IMR-90 (cell line): Measurements from ENCODE around the gene HSFX2. TPM values are rescaled to one million over a fixed set of nuclear protein-coding genes. Genes with fewer than 3 reads are reported as not detected.
"Not testable (repeated sequence)": the region's sequence is repeated elsewhere in the genome, so short reads cannot be mapped to it uniquely, and the experiment has no call there.

ENCODE experiments used
- ATAC-seq: fragments of 200-7000 bp; cut with Tn5 transposase; 2 replicates; pipeline ENCODE4 v1.9.1; 2020; ENCODE audit warnings: low read depth, mild to moderate bottlenecking, moderate library complexity
- BruUV-seq: library from RNA; stranded (reverse); fragments of 400-500 nt; replicated peaks from 2 replicates; lab custom pipeline; 2021; lab: Mats Ljungman, UMichigan
- CTCF ChIA-PET: fragments of 300-600 bp; formaldehyde crosslinking; extraction: SDS; loops from one replicate; lab custom pipeline; 2021; ENCODE audit warnings: antibody characterized with exemption; lab: Yijun Ruan, JAX
- POLR2A ChIA-PET: fragments of 300-600 bp; sonication (Branson Sonifier 250); formaldehyde crosslinking; loops from one replicate; lab custom pipeline; 2022; ENCODE audit warnings: antibody characterized with exemption; ENCODE audit not compliant: unreplicated experiment; lab: Charles Lee
- DNase-seq: peaks from one replicate; pipeline ENCODE4 v3.0.0; 2013
- H2AFZ ChIP-seq: replicated peaks from 2 replicates; pipeline ENCODE3; 2013; ENCODE audit warnings: low read length, mild to moderate bottlenecking; ENCODE audit not compliant: poor library complexity
- H2AK5ac ChIP-seq: 2 replicates; pipeline ENCODE4 v1.6.1; 2013; ENCODE audit warnings: low read depth, low read length, inconsistent platforms
- H2AK9ac ChIP-seq: replicated peaks from 2 replicates; pipeline ENCODE3; 2013; ENCODE audit warnings: mild to moderate bottlenecking, low read depth, low read length, moderate library complexity; ENCODE audit not compliant: poor library complexity
- H2BK120ac ChIP-seq: 2 replicates; pipeline ENCODE4 v1.6.1; 2013; ENCODE audit warnings: low read depth, low read length, inconsistent platforms
- H2BK15ac ChIP-seq: 3 replicates; pipeline ENCODE4 v1.6.1; 2013; ENCODE audit warnings: low read depth, low read length, inconsistent platforms
- H2BK20ac ChIP-seq: 2 replicates; pipeline ENCODE4 v1.6.1; 2013; ENCODE audit warnings: low read depth, mild to moderate bottlenecking, inconsistent platforms, low read length, moderate library complexity
- H2BK5ac ChIP-seq: 2 replicates; pipeline ENCODE4 v1.6.1; 2013; ENCODE audit warnings: mild to moderate bottlenecking, low read depth, low read length, inconsistent platforms; ENCODE audit not compliant: poor library complexity, severe bottlenecking
- H3K14ac ChIP-seq: replicated peaks from 2 replicates; pipeline ENCODE4 v1.6.1; 2013; ENCODE audit warnings: low read depth, low read length, inconsistent platforms
- H3K18ac ChIP-seq: 2 replicates; pipeline ENCODE4 v1.6.1; 2013; ENCODE audit warnings: low read depth, low read length, control low read depth
- H3K23ac ChIP-seq: 2 replicates; pipeline ENCODE4 v1.6.1; 2013; ENCODE audit warnings: low read depth, low read length, inconsistent platforms
- H3K27ac ChIP-seq: 2 replicates; pipeline ENCODE4 v1.5.1; 2013; ENCODE audit warnings: mild to moderate bottlenecking, control low read depth, low read length; ENCODE audit not compliant: insufficient read depth
- H3K27me3 ChIP-seq: 2 replicates; pipeline ENCODE4 v1.6.1; 2013; ENCODE audit warnings: low read length; ENCODE audit not compliant: control insufficient read depth, insufficient read depth
- H3K36me3 ChIP-seq: 2 replicates; pipeline ENCODE4 v1.6.1; 2013; ENCODE audit warnings: low read length, mixed read lengths; ENCODE audit not compliant: control insufficient read depth, insufficient read depth
- H3K4ac ChIP-seq: 2 replicates; pipeline ENCODE4 v1.6.1; 2013; ENCODE audit warnings: low read depth, low read length, inconsistent platforms
- H3K4me1 ChIP-seq: 2 replicates; pipeline ENCODE4 v1.6.1; 2013; ENCODE audit warnings: low read length, mixed read lengths; ENCODE audit not compliant: control insufficient read depth, insufficient read depth
- H3K4me2 ChIP-seq: 2 replicates; pipeline ENCODE4 v1.6.1; 2013; ENCODE audit warnings: low read depth, mild to moderate bottlenecking, control low read depth, low read length, moderate library complexity
- H3K4me3 ChIP-seq: 2 replicates; pipeline ENCODE4 v1.5.1; 2013; ENCODE audit warnings: low read depth, mild to moderate bottlenecking, control low read depth, low read length, moderate library complexity; ENCODE audit not compliant: insufficient read depth
- H3K56ac ChIP-seq: 2 replicates; pipeline ENCODE4 v1.6.1; 2013; ENCODE audit warnings: low read length, inconsistent platforms; ENCODE audit not compliant: insufficient read depth; ENCODE audit errors: extremely low read depth
- H3K79me1 ChIP-seq, 2 experiments: 2 replicates each; pipeline ENCODE4 v1.6.1; 2013; ENCODE audit warnings: low read length in 2 of 2, inconsistent platforms in 1 of 2, low read depth in 1 of 2
- H3K9ac ChIP-seq: 2 replicates; pipeline ENCODE4 v1.6.1; 2013; ENCODE audit warnings: low read depth, low read length, control low read depth
- H3K9me1 ChIP-seq: 2 replicates; pipeline ENCODE4 v1.6.1; 2013; ENCODE audit warnings: low read length, inconsistent platforms; ENCODE audit not compliant: insufficient read depth
- H3K9me3 ChIP-seq: 2 replicates; pipeline ENCODE4 v1.6.1; 2013; ENCODE audit warnings: low read length; ENCODE audit not compliant: control insufficient read depth, insufficient read depth
- H4K20me1 ChIP-seq: 2 replicates; pipeline ENCODE4 v1.6.1; 2013; ENCODE audit warnings: low read length, inconsistent platforms; ENCODE audit not compliant: insufficient read depth
- H4K5ac ChIP-seq: 2 replicates; pipeline ENCODE4 v1.6.1; 2013; ENCODE audit warnings: mild to moderate bottlenecking, low read depth, low read length, control low read depth
- H4K8ac ChIP-seq, 2 experiments: 2 replicates each; pipeline ENCODE4 v1.6.1; 2013; ENCODE audit warnings: low read depth in 2 of 2, low read length in 2 of 2, control low read depth in 1 of 2, inconsistent platforms in 1 of 2
- H4K91ac ChIP-seq: 2 replicates; pipeline ENCODE4 v1.6.1; 2013; ENCODE audit warnings: low read depth, low read length, inconsistent platforms; ENCODE audit not compliant: insufficient read depth
- WGBS, 2 experiments: methylation state at CpG; one replicate each; pipeline versions ENCODE4 v1.1.5 to v1.1.7; 2013; ENCODE audit warnings: missing lambda C conversion rate in 2 of 2; ENCODE audit not compliant: insufficient read length in 1 of 2; ENCODE audit errors: extremely low coverage in 2 of 2; 5-methylcytosine and 5-hydroxymethylcytosine counted together
- dilution Hi-C: fragments of 300-500 bp; cut with HindIII; formaldehyde crosslinking; loops from one replicate; pipeline ENCODE4 v1.14.3; 2018; ENCODE audit warnings: low sequenced_read_pairs; ENCODE audit not compliant: unreplicated experiment
- in situ Hi-C: fragments of 300-500 bp; cut with MboI; formaldehyde crosslinking; loops from 3 replicates; pipeline ENCODE4 v1.14.3; 2019; ENCODE audit warnings: low sequenced_read_pairs, inconsistent platforms, mixed read lengths
- intact Hi-C: fragments of 100-400 bp; cut with micrococcal nuclease; formaldehyde crosslinking; loops from 2 replicates; pipeline ENCODE4 v1.10.0; 2022
- polyA plus RNA-seq, 3 experiments: library from polyadenylated mRNA; depleted of rRNA; stranded (reverse); fragments of >200 nt; gene quantifications; 2 replicates each; pipeline ENCODE4 v1.2.3, GENCODE V29; 2012; ENCODE audit warnings: low replicate concordance in 1 of 3
- total RNA-seq: library from RNA; depleted of rRNA; stranded (reverse); fragments of >200 nt; gene quantifications from 2 replicates; pipeline ENCODE4 v1.2.3, GENCODE V29; 2012

HSFX2 gene
- total and polyA plus RNA-seq, 2 of the 4 experiments (the other 2 are of a cell fraction) = 0.36 TPM; not detected in 1

DNA sequence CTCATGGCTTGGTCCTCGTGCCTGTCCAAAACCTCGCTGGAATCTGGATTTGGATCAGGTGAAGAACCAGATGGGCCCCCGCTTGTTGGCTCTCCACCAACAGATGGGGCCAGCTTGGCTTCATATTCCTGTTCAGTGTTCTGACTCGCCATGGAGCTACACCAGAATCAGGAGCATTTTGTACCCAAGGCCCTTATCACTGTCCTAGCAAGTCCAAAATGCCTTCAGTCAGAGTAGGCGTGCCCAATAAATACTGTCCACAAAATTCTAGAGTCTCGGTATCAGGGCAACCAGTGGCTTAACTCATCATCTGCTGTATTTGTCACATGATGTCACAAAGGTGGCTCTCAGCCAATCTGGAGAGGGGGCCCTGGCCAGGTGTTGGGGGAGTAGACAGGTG is 45.4 kb downstream of the HSFX2 start, which contains the start of gene HSFX3:
Gene HSFX3, minus strand, starts transcription at position 224 of the 400 bp plus-strand sequence. Its CDS starts 72 bp downstream, at position 152.
- BruUV-seq, H3K23ac ChIP-seq, H3K79me1 ChIP-seq, H2AFZ ChIP-seq, dilution Hi-C loops, H3K18ac ChIP-seq, H3K27ac ChIP-seq, H2BK5ac ChIP-seq, H3K14ac ChIP-seq, ATAC-seq, H2BK120ac ChIP-seq, H3K9me1 ChIP-seq, H3K4ac ChIP-seq, intact Hi-C loops, H3K4me3 ChIP-seq, H4K8ac ChIP-seq, H4K5ac ChIP-seq, in situ Hi-C loops, H3K36me3 ChIP-seq, H3K27me3 ChIP-seq, DNase-seq, H3K4me2 ChIP-seq, H2BK15ac ChIP-seq, H3K9me3 ChIP-seq, H4K20me1 ChIP-seq, H2AK9ac ChIP-seq, H3K9ac ChIP-seq, H2BK20ac ChIP-seq, POLR2A ChIA-PET, CTCF ChIA-PET, H3K4me1 ChIP-seq, H3K56ac ChIP-seq, H2AK5ac ChIP-seq, H4K91ac ChIP-seq: not testable (repeated sequence)
- WGBS, 2 experiments = no CpG with 5 or more reads among the region's 6 CpGs

GRCh38 chrX:149547782-149548181 is 47.3 kb downstream of the HSFX2 start:
- in situ Hi-C loops, H3K36me3 ChIP-seq, CTCF ChIA-PET, H3K4me2 ChIP-seq, H4K20me1 ChIP-seq, H4K5ac ChIP-seq, H3K4me3 ChIP-seq, H3K9ac ChIP-seq, H2AK5ac ChIP-seq, H3K18ac ChIP-seq, H3K79me1 ChIP-seq, H4K91ac ChIP-seq, H2BK120ac ChIP-seq, H3K56ac ChIP-seq, intact Hi-C loops, H4K8ac ChIP-seq, H2BK5ac ChIP-seq, H2BK20ac ChIP-seq, H2AFZ ChIP-seq, POLR2A ChIA-PET, H3K4ac ChIP-seq, H3K4me1 ChIP-seq, H3K23ac ChIP-seq, dilution Hi-C loops, DNase-seq, BruUV-seq, H3K9me3 ChIP-seq, ATAC-seq, H3K27me3 ChIP-seq, H2BK15ac ChIP-seq, H2AK9ac ChIP-seq, H3K14ac ChIP-seq, H3K9me1 ChIP-seq, H3K27ac ChIP-seq: not testable (repeated sequence)
- no CpG with 5 or more reads among the region's 3 CpGs for WGBS, 2 experiments
